H1 (cell line): Measurements from ENCODE around the gene NDUFA7. TPM values are rescaled to one million over a fixed set of nuclear protein-coding genes. Genes with fewer than 3 reads are reported as not detected.

Experiments used
- CTCF ChIA-PET: fragments of 300-600 bp; sonication (Branson Sonifier 250); formaldehyde crosslinking; loops from one replicate; lab custom pipeline; 2021; ENCODE audit not compliant: partially characterized antibody; lab: Charles Lee
- POLR2A ChIA-PET: fragments of 300-600 bp; sonication (Branson Sonifier 250); formaldehyde crosslinking; loops from one replicate; lab custom pipeline; 2021; ENCODE audit warnings: inconsistent platforms; ENCODE audit not compliant: partially characterized antibody; lab: Charles Lee
- DNase-seq, 2 experiments: peaks; one replicate each; pipeline versions ENCODE4 v3.0.0 to v3.0.0-alpha.2; 2010 to 2022; ENCODE audit warnings: low spot score in 2 of 2, low read depth in 1 of 2, mixed read lengths in 1 of 2
- FAIRE-seq: peaks from 2 replicates; lab custom pipeline; 2011; peaks lifted over from hg19 to GRCh38; lab: Jason Lieb, UNC
- H2AFZ ChIP-seq: 2 replicates; pipeline ENCODE4 v1.8.1; 2012; ENCODE audit warnings: low read length, inconsistent platforms
- H2AK5ac ChIP-seq: 2 replicates; pipeline ENCODE4 v1.6.1; 2013; ENCODE audit warnings: low read depth, low read length
- H2BK120ac ChIP-seq: replicated peaks from 2 replicates; pipeline ENCODE3; 2013; ENCODE audit warnings: low read depth, low read length, inconsistent platforms
- H2BK12ac ChIP-seq: 2 replicates; pipeline ENCODE4 v1.6.1; 2013; ENCODE audit warnings: low read depth, low read length
- H2BK15ac ChIP-seq: 2 replicates; pipeline ENCODE4 v1.6.1; 2013; ENCODE audit warnings: low read length
- H2BK20ac ChIP-seq: 2 replicates; pipeline ENCODE4 v1.6.1; 2013; ENCODE audit warnings: low read length
- H2BK5ac ChIP-seq: 2 replicates; pipeline ENCODE4 v1.6.1; 2013; ENCODE audit warnings: low read depth, low read length
- H3K14ac ChIP-seq: 2 replicates; pipeline ENCODE4 v1.6.1; 2013; ENCODE audit warnings: inconsistent platforms; ENCODE audit not compliant: insufficient read length
- H3K18ac ChIP-seq: 2 replicates; pipeline ENCODE4 v1.6.1; 2013; ENCODE audit warnings: low read length; ENCODE audit errors: extremely low read depth
- H3K23ac ChIP-seq: 2 replicates; pipeline ENCODE4 v1.6.1; 2013; ENCODE audit warnings: inconsistent platforms; ENCODE audit not compliant: insufficient read length
- H3K23me2 ChIP-seq: 2 replicates; pipeline ENCODE4 v1.6.1; 2013; ENCODE audit warnings: low read depth, low read length
- H3K27ac ChIP-seq: 2 replicates; pipeline ENCODE4 v1.6.1; 2011; ENCODE audit warnings: low read depth, low read length, inconsistent platforms
- H3K27me3 ChIP-seq, 4 experiments: replicated peaks in 1 of 4; 1 replicate in 1 of 4; 2 replicates in 3 of 4; pipeline versions ENCODE4 v1.6.1 to v1.8.1; 2011 to 2013; ENCODE audit warnings: low read length in 3 of 4, mild to moderate bottlenecking in 3 of 4, inconsistent platforms in 2 of 4, mixed read lengths in 2 of 4, moderate library complexity in 1 of 4; ENCODE audit not compliant: control insufficient read depth in 3 of 4, insufficient read depth in 3 of 4; ENCODE audit errors: extremely low read depth in 1 of 4
- H3K36me3 ChIP-seq, 4 experiments: 2 replicates each; pipeline versions ENCODE4 v1.6.1 to v1.8.1; 2011 to 2013; ENCODE audit warnings: mild to moderate bottlenecking in 4 of 4, low read length in 3 of 4, moderate library complexity in 2 of 4, control low read depth in 1 of 4, inconsistent platforms in 1 of 4; ENCODE audit not compliant: insufficient read depth in 4 of 4, control insufficient read depth in 2 of 4
- H3K4ac ChIP-seq: replicated peaks from 2 replicates; pipeline ENCODE3; 2013; ENCODE audit warnings: low read length, low read depth, mixed read lengths, inconsistent platforms; ENCODE audit not compliant: insufficient read length
- H3K4me1 ChIP-seq, 4 experiments: replicated peaks in 1 of 4; 1 replicate in 1 of 4; 2 replicates in 3 of 4; pipeline versions ENCODE4 v1.6.1 to v1.8.1; 2011 to 2013; ENCODE audit warnings: low read length in 3 of 4, inconsistent platforms in 2 of 4, mixed read lengths in 1 of 4; ENCODE audit not compliant: insufficient read depth in 4 of 4, control insufficient read depth in 3 of 4
- H3K4me2 ChIP-seq, 2 experiments: 2 replicates each; pipeline versions ENCODE4 v1.6.1 to v1.8.1; 2011 to 2013; ENCODE audit warnings: low read depth in 2 of 2, low read length in 2 of 2, control low read depth in 1 of 2, inconsistent platforms in 1 of 2, mild to moderate bottlenecking in 1 of 2; ENCODE audit not compliant: insufficient read depth in 1 of 2
- H3K4me3 ChIP-seq, 4 experiments: fragments of 200-600, 300-600 bp in 1 of 4; sonication (generic), shearing (Covaris generic), sonication (Bioruptor Twin) in 1 of 4; 2 replicates each; pipeline versions ENCODE4 v1.5.1 to v1.8.1; 2011 to 2016; ENCODE audit warnings: low read length in 4 of 4, low read depth in 3 of 4, control low read depth in 2 of 4, inconsistent platforms in 2 of 4, mild to moderate bottlenecking in 2 of 4, mixed read lengths in 1 of 4, moderate library complexity in 1 of 4; ENCODE audit not compliant: insufficient read depth in 2 of 4; ENCODE audit errors: extremely low read depth in 1 of 4
- H3K56ac ChIP-seq: replicated peaks from 2 replicates; pipeline ENCODE3; 2013; ENCODE audit warnings: low read depth, mild to moderate bottlenecking, mixed read lengths, low read length, inconsistent platforms; ENCODE audit not compliant: insufficient read length
- H3K79me1 ChIP-seq: 2 replicates; pipeline ENCODE4 v1.6.1; 2013; ENCODE audit warnings: low read depth, low read length, control low read depth
- H3K79me2 ChIP-seq, 2 experiments: 2 replicates each; pipeline versions ENCODE4 v1.6.1 to v1.8.1; 2012 to 2013; ENCODE audit warnings: low read length in 2 of 2, mild to moderate bottlenecking in 2 of 2, inconsistent platforms in 1 of 2; ENCODE audit not compliant: insufficient read depth in 2 of 2, control insufficient read depth in 1 of 2
- H3K9ac ChIP-seq, 4 experiments: replicated peaks in 1 of 4; 1 replicate in 1 of 4; 2 replicates in 3 of 4; pipeline versions ENCODE4 v1.6.1 to v1.8.1; 2011 to 2013; ENCODE audit warnings: low read depth in 3 of 4, low read length in 3 of 4, control low read depth in 2 of 4, mild to moderate bottlenecking in 2 of 4, moderate library complexity in 2 of 4, inconsistent platforms in 1 of 4; ENCODE audit errors: extremely low read depth in 1 of 4
- H3K9me3 ChIP-seq, 2 experiments: 2 replicates each; pipeline versions ENCODE4 v1.6.1 to v1.8.1; 2012 to 2013; ENCODE audit warnings: mild to moderate bottlenecking in 2 of 2, moderate library complexity in 2 of 2, control low read depth in 1 of 2, inconsistent platforms in 1 of 2, low read depth in 1 of 2, low read length in 1 of 2, mixed read lengths in 1 of 2; ENCODE audit not compliant: insufficient read depth in 2 of 2
- H4K20me1 ChIP-seq, 2 experiments: replicated peaks in 1 of 2; 2 replicates each; pipeline versions ENCODE3 to v1.8.1; 2011 to 2013; ENCODE audit warnings: inconsistent platforms in 2 of 2, low read length in 2 of 2, mild to moderate bottlenecking in 1 of 2; ENCODE audit not compliant: insufficient read depth in 2 of 2, control insufficient read depth in 1 of 2
- H4K5ac ChIP-seq: 2 replicates; pipeline ENCODE4 v1.6.1; 2013; ENCODE audit warnings: low read length, low read depth, mixed read lengths, inconsistent platforms; ENCODE audit not compliant: insufficient read length
- H4K8ac ChIP-seq: 2 replicates; pipeline ENCODE4 v1.8.0; 2013; ENCODE audit warnings: mild to moderate bottlenecking, moderate library complexity, low read length, inconsistent platforms; ENCODE audit not compliant: insufficient read depth; ENCODE audit errors: extremely low read depth
- H4K91ac ChIP-seq: replicated peaks from 2 replicates; pipeline ENCODE3; 2013; ENCODE audit warnings: low read length, mixed read lengths, inconsistent platforms; ENCODE audit not compliant: insufficient read length
- ATF3 ChIP-seq: IDR thresholded peaks from 2 replicates; pipeline ENCODE4 v1.6.1; 2011; ENCODE audit warnings: low read depth, mild to moderate bottlenecking, low read length; ENCODE audit not compliant: insufficient read depth
- BACH1 ChIP-seq: IDR thresholded peaks from 2 replicates; pipeline ENCODE4 v1.6.1; 2012; ENCODE audit warnings: low read length, improper control_type of control experiment
- CBX5 ChIP-seq: fragments of 300-800, 300-1000 bp; sonication (generic); IDR thresholded peaks from 2 replicates; pipeline ENCODE4 v1.7.1; 2016; ENCODE audit warnings: antibody characterized with exemption, low read length, low read depth
- CBX8 ChIP-seq: fragments of 300-800, 300-1000 bp; sonication (generic); IDR thresholded peaks from 2 replicates; pipeline ENCODE4 v1.7.1; 2016; ENCODE audit warnings: low read depth, low read length, borderline replicate concordance
- CHD1 ChIP-seq: IDR thresholded peaks from 2 replicates; pipeline ENCODE4 v1.6.1; 2012; ENCODE audit warnings: low read depth, low read length, improper control_type of control experiment
- EGR1 ChIP-seq: IDR thresholded peaks from 2 replicates; pipeline ENCODE4 v1.6.1; 2011; ENCODE audit warnings: low read depth, low read length, borderline replicate concordance
- GABPA ChIP-seq: IDR thresholded peaks from 2 replicates; pipeline ENCODE4 v1.6.1; 2011; ENCODE audit warnings: mild to moderate bottlenecking, low read length, moderate library complexity, borderline replicate concordance; ENCODE audit not compliant: insufficient read depth
- MAFK ChIP-seq: IDR thresholded peaks from 2 replicates; pipeline ENCODE4 v1.6.1; 2012; ENCODE audit warnings: low read depth, mild to moderate bottlenecking, improper control_type of control experiment, low read length
- NRF1 ChIP-seq: IDR thresholded peaks from 2 replicates; pipeline ENCODE4 v1.6.1; 2011; ENCODE audit warnings: mild to moderate bottlenecking, low read depth, low read length, improper control_type of control experiment
- PHF8 ChIP-seq: fragments of 200-600 bp; sonication (generic); conservative IDR thresholded peaks from 2 replicates; pipeline ENCODE4 v1.7.1; 2012; ENCODE audit warnings: low read depth, mild to moderate bottlenecking, inconsistent platforms, low read length, moderate library complexity
- RXRA ChIP-seq: IDR thresholded peaks from 2 replicates; pipeline ENCODE4 v1.6.1; 2011; ENCODE audit warnings: low read depth, mild to moderate bottlenecking, low read length, moderate library complexity; ENCODE audit not compliant: insufficient read depth
- SP4 ChIP-seq: IDR thresholded peaks from 2 replicates; pipeline ENCODE4 v1.6.1; 2012; ENCODE audit warnings: low read length, inconsistent platforms
- SRF ChIP-seq: IDR thresholded peaks from 2 replicates; pipeline ENCODE4 v1.6.1; 2011; ENCODE audit warnings: mild to moderate bottlenecking, low read depth, low read length, moderate library complexity
- WGBS, 2 experiments: shearing (Covaris generic) in 1 of 2; methylation state at CpG; one replicate each; pipeline versions ENCODE4 v1.1.6 to v1.1.7; 2013 to 2015; ENCODE audit warnings: low lambda C conversion rate in 2 of 2, mixed read lengths in 2 of 2, inconsistent platforms in 1 of 2, low coverage in 1 of 2, missing lambda C conversion rate in 1 of 2; ENCODE audit not compliant: insufficient replicate concordance in 2 of 2, insufficient coverage in 1 of 2, insufficient read length in 1 of 2; ENCODE audit errors: extremely low coverage in 1 of 2, missing lambda C conversion rate in 1 of 2; 5-methylcytosine and 5-hydroxymethylcytosine counted together
- polyA plus RNA-seq, 7 experiments: library from polyadenylated mRNA; depleted of rRNA in 3 of 7; stranded (reverse) in 5 of 7; unstranded in 2 of 7; fragments of >200 nt in 5 of 7; fragments of 200-250 nt in 2 of 7; gene quantifications; 1 replicate in 5 of 7; 2 replicates in 1 of 7; 4 replicates in 1 of 7; pipeline versions ENCODE4 v1.2.1 to v1.2.3, GENCODE V29; 2011 to 2013; ENCODE audit warnings: missing spikeins in 2 of 7, mixed read lengths in 2 of 7
- total RNA-seq: library from RNA; stranded (reverse); fragmentation: NEBNext Ultra II Directional; extraction: Animal tissue kit (Norgen Biotek cat#: 25700); gene quantifications from 2 replicates; pipeline ENCODE4 v1.2.1, GENCODE V29; 2021

The NDUFA7 gene
- total and polyA plus RNA-seq, 2 of the 8 experiments (the other 6 are each of a cell fraction or from before 2014, with no cell fraction given): 54.4 to 286 TPM

GRCh38 chr19:8342316-8342683 lies 21.1 kb upstream of the NDUFA7 start:
- Histone ChIP-seq H3K27me3 (peaks cover 0 to 9% (median 7%) of the 10 kb centered on the region in 4 experiments; a peak in 3 of 7 replicates), H3K23ac (no peak overlapping the region)
- TF ChIP-seq ATF3: no peak
- no peak for TF ChIP-seq SP4
- TF ChIP-seq NRF1: no peak
- no peak for TF ChIP-seq MAFK
- no peak for TF ChIP-seq BACH1
- TF ChIP-seq PHF8: no peak
- no peak for TF ChIP-seq CBX5
- no peak for TF ChIP-seq EGR1
- TF ChIP-seq RXRA: no peak
- TF ChIP-seq GABPA: no peak
- no peak for TF ChIP-seq CHD1
- no peak for TF ChIP-seq CBX8
- no peak for TF ChIP-seq SRF

More at GRCh38 chr19:8342316-8342683, 21.1 kb upstream of the NDUFA7 start:
- H2BK12ac ChIP-seq: no peak overlapping the region
- FAIRE-seq: no peak
- CTCF ChIA-PET: interaction anchor here (0.7 to 8.2 kb wide), 7 partner anchors 11 to 163 kb away, joined by 3 to 68 read pairs (median 3); no protein-coding TSS in a partner anchor
- no peak overlapping the region for H2BK15ac ChIP-seq
- H2BK5ac ChIP-seq: no peak overlapping the region
- H3K4me2 ChIP-seq: peak overlapping the region; percentile 48 to 80; a peak in 2 of 4 replicates
- H3K9me3 ChIP-seq: no peaks in the 10 kb centered on the region
- no peaks in the 10 kb centered on the region for H3K36me3 ChIP-seq
- peak overlapping the region in 1 of 4 experiments; percentile 71; a peak in 3 of 8 replicates for H3K4me3 ChIP-seq
- H2AFZ ChIP-seq: no peak overlapping the region
- H4K91ac ChIP-seq: no peak overlapping the region
- H3K4ac ChIP-seq: no peak overlapping the region
- H3K79me1 ChIP-seq: no peaks in the 10 kb centered on the region
- H2AK5ac ChIP-seq: no peak overlapping the region
- POLR2A ChIA-PET: interaction anchor here (0.7 to 27.1 kb wide), 8 partner anchors 9 to 104 kb away, joined by 3 to 583 read pairs (median 5); partner anchors contain the start of genes CD320, NDUFA7, RAB11B and RPS28
- H3K23me2 ChIP-seq: peaks cover 5% of the 10 kb centered on the region; the same call in 1 of the 2 replicates
- peaks cover 0 to 8% (median 3%) of the 10 kb centered on the region in 4 experiments; a peak in 3 of 7 replicates for H3K4me1 ChIP-seq
- no peak overlapping the region for H3K56ac ChIP-seq
- no peak overlapping the region for H4K5ac ChIP-seq
- H3K18ac ChIP-seq: no peak overlapping the region
- H2BK120ac ChIP-seq: no peak overlapping the region
- no peak overlapping the region for H2BK20ac ChIP-seq
- H3K79me2 ChIP-seq: no peaks in the 10 kb centered on the region
- no peak overlapping the region for H4K8ac ChIP-seq
- DNase-seq: no peak
- WGBS, 2 experiments: 63% methylated on average over 14 of the region's 14 CpGs; no CpG with 5 or more reads in 1 of the 2 experiments
- no peak overlapping the region for H3K14ac ChIP-seq
- H3K27ac ChIP-seq: no peak overlapping the region
- no peak overlapping the region for H3K9ac ChIP-seq
- peaks cover 0 to 2% of the 10 kb centered on the region in 2 experiments for H4K20me1 ChIP-seq
